ENCODE results near the gene CFAP161. TPM values are rescaled to one million over a fixed set of nuclear protein-coding genes. Genes with fewer than 3 reads are reported as not detected.

Gene CFAP161, protein sequence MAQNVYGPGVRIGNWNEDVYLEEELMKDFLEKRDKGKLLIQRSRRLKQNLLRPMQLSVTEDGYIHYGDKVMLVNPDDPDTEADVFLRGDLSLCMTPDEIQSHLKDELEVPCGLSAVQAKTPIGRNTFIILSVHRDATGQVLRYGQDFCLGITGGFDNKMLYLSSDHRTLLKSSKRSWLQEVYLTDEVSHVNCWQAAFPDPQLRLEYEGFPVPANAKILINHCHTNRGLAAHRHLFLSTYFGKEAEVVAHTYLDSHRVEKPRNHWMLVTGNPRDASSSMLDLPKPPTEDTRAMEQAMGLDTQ
- total RNA-seq, result 0.30 TPM

- DNase-seq, result peak; percentile 37
These were observed at the start of gene CFAP161 for GRCh38 chr15:81133782-81134461. Gene CFAP161, plus strand, starts transcription at chr15:81134270. Its CDS starts 60 bp downstream, at chr15:81134330.

DNA sequence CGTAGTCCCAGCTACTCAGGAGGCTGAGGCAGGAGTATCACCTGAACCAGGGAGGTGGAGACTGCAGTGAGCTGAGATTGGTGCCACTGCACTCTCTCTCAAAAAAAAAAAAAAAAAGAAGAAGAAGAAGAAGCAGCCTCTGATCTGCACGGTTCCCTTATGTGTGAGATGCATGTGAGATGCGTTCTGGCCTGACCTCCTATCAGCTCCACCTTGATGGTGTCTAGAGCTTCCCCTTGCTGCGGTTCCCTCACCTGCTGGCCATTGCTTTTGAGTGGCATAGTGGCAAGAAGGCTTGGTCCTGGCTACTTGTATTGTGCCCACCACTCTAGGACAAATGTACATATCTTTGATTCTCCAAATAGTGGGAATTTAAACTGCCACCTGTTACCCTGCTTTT is 49.4 kb upstream of the CFAP161 start:
- DNase-seq, result no peak

DNA sequence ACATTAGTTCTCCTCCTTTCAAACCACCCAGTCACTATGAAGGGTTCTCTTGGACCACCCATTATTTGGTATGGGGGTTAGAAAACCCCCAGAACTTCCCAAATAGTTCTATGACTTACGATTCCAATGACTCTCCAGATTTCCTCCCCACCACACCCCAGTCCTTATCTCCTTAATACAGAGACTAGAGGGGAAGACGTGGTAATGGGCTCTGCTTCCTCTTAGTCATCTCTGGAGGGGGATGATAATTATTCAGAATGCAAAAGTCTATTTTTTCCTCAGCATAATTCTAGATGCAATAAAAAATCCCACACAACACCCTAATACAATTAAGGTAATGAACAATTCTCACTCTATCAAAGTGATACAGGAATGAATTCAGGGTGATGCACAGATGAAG is 48.9 kb upstream of the CFAP161 start:
- no peak for DNase-seq

- no peak for DNase-seq
These were observed 48.2 kb upstream of the CFAP161 start for GRCh38 chr15:81085898-81086297.

DNA sequence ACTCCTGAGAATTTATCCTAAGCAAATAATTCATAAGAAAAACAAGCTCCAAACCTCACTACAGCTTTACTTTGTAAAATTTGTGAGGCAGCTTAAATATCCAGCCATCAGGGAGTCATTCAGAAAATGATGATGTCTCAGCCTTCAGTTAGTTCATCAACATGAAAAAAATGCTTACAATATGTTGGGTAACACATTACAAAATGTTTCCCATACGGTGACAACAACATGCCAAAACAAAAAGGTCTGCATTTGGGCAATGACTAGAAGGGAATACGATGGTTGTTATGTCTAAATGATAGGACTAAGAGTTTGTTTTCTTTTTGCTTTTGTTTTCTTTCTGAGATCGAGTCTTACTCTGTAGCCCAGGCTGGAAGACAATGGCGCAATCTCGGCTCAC is 47.0 kb upstream of the CFAP161 start:
- DNase-seq, result peak; percentile 68

- no peak for DNase-seq
These were observed 46.4 kb upstream of the CFAP161 start for GRCh38 chr15:81087694-81088093.

- peak; percentile 72 for DNase-seq
These were observed 45.5 kb upstream of the CFAP161 start for GRCh38 chr15:81088470-81089013.

DNA sequence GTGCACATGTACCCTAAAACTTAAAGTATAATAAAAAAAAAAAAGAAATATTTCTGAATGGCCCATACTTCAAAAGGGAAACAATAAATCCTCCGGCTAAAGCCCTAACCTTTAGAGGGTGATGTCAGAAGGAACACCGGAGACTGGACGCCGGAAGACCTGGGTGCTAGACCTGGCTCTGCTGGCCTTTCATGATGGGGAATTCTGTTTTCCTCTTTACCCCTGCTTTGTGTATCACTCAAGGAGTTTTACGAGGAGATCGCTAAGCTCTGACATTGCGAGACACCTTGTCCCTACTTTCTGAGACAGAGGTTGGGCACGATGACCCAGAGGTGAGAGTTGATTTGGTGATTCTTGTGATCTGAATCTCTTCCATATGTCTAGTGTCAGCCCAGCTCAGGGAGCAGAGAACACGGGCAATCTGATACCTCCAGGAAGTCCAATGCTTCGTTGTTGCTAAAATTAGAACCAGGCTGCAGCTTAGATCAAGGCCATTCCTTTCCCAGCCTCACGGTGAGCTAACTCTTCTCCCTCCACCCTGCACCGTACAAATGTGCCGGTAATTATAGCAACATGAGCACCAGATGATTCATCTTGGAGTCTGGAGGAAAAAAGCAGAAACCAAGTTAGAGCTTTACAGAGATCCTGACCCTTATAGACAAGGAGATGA is 42.0 kb upstream of the CFAP161 start:
- DNase-seq, result peak; percentile 44

DNA sequence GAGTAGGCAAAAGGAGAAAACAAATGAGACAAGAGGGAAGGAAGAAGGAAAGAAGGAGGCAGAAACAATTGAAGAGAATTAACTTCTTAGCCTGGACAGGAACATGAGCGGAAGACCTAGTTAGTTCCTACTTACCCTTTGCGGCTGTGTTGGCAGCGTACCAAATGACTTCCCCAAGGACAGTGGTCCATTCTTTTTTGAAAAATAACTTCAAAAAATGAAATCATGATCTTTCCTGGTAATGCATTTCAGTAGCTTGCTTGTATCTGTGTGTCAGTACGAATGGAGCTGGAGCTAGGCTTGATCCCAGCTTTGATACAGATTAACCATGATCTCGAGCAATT is 41.5 kb upstream of the CFAP161 start:
- DNase-seq, result peak; percentile 44

DNA sequence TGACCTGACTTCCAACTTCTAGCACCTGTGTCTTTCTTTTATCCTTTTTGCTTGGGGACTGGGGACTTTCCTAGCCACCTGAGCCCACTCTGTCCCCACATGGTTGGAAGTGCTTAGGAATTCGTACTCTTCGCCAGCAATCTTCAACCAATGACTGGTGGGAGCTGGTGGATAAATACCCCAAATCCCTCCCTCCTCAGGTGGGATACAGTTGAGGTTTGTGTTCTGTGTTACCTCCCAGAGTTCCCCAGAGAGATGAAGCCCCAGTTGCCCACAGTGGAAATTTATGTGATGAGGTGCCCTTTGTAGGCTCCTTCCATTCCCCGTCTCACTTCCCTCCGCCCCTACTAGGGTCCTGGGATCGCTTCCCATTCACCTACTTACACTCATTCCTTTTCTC is 40.1 kb upstream of the CFAP161 start:
- no peak for DNase-seq

DNA sequence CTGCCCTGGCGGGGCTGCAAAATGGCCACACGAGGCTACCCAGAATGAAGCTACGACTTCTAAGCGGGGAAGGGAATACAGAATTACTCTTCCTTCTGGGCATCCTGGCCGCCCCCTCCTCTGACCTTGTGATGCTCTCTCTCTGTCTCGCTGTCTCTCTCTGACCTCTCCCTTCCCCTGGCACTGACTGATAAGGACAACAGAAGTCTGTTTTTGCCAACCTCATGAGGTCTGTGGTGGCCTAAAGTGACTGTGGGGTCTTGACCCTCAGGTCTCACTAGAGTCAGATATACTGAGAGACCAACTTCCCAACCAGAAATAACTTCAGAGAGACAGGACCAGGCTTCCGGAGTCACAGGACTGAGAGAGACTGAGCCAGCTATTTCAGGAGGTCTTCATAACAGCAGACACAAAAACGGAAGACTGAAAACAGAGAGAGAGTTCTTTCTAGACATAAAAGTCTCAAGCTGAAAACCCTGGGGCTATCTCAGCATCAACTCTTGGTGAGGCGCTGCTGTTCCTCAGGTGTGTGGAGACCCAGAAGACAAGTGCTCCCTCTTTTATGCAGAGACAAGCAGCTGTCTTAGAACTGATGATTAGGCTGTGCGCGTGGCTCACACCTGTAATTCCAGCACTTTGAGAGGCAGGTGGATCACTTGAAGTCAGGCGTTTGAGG is 38.2 kb upstream of the CFAP161 start:
- DNase-seq, result no peak

GRCh38 chr15:81096398-81096797 is 37.7 kb upstream of the CFAP161 start:
- DNase-seq, result no peak

GRCh38 chr15:81097116-81097889 is 36.8 kb upstream of the CFAP161 start:
- peak; percentile 31 for DNase-seq

- DNase-seq, result no peak
These were observed 36.2 kb upstream of the CFAP161 start for GRCh38 chr15:81097890-81098280.

DNA sequence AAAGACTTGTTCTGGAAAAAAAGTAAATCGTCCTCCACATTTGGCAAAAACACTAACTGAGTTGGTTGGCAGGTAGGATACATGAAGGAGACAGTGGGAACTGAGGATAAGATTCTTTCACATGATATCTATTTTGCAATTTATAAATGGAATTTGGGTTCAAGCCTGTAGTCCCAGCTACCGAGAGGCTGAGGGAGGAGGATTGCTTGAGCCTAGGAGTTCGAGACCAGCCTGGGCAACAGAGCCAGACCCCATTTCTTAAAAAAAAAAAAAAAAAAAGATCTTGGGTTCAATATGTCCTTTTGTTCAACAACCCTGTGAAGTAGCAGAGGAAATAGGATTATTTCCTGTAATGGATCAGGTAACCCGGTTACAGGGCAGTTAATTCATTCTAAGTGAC is 35.7 kb upstream of the CFAP161 start:
- DNase-seq, result no peak

- DNase-seq, result no peak
These were observed 35.0 kb upstream of the CFAP161 start for GRCh38 chr15:81098861-81099651.

DNA sequence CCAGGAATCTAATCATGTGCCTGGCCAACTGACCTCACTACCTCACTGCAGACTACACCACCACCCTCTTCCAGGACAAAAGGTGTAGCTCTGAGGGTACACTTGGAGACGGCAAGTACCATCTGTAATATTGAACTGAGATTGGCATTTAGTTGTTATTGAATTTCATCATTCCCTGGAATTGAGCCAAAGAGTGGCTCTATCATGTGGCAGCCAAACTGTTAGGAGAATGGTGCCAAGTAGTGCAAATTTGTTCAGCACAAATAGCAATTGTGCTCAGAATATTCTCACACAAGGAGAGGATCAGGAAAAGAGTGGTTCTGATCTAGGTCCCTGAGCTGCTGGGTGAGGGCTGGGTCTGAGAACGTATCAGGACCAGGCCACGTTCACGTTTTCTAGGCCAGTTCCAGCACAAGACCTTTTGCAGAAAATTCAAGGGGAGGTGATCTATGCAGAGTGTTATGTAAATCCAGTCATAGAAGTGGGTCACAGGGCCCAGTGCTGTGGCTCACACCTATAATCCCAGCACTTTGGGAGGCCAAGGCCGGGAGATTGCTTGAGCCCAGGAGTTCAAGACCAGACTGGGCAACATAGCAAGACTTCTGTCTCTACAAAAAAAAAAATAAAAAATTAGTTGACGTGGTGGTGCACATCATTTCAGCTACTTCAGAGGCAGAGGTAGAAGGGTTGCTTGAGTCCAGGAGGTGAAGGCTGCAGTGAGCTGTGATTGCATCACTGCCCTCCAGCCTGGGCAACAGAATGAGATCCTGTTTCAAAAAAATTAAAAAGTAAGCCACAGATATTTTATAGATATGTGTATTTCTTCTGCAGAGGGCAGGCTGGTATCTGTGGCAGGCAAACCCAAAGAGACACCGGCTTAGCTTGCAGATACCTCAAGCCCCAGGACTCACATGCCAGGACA is 31.9 kb upstream of the CFAP161 start:
- no peak for DNase-seq

- no peak for DNase-seq
These were observed 30.2 kb upstream of the CFAP161 start for GRCh38 chr15:81103857-81104256.

DNA sequence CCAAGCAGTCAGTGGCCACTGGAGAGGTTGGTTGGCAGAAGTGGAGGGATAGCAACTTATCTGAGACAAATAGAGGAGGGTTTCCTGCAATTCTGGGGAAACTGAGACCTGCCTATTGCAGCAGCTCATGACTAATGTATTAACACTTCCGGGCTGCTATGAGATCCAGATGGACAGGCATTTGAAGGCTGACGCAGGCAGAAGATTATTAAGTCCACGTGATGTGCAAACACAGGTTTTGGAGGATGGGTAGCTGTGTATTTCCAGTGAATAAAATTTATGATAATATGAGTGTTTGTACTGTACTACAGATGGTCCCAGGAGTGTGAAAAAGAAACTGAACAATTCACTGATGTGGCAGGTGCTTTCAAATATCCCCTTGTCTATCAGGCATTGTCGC is 28.5 kb upstream of the CFAP161 start:
- DNase-seq, result no peak

GRCh38 chr15:81106560-81106959 is 27.5 kb upstream of the CFAP161 start:
- peak; percentile 74 for DNase-seq

Measured in skin of body (tissue), 2 donors.